Glutamatergic neuron (in vitro differentiated cells): ENCODE results near the gene ALMS1. TPM values are rescaled to one million over a fixed set of nuclear protein-coding genes. Genes with fewer than 3 reads are reported as not detected.

Experiments used
- DNase-seq: peaks from one replicate; pipeline ENCODE4 v3.0.0; 2022
- H3K27ac Mint-ChIP-seq: one replicate; pipeline ENCODE4 v1.8.0; 2020; ENCODE audit warnings: mild to moderate bottlenecking, mixed read lengths, inconsistent platforms; ENCODE audit not compliant: unreplicated experiment
- H3K27me3 Mint-ChIP-seq: one replicate; pipeline ENCODE4 v1.8.0; 2020; ENCODE audit warnings: mild to moderate bottlenecking, moderate library complexity, mixed read lengths, inconsistent platforms; ENCODE audit not compliant: unreplicated experiment
- H3K36me3 Mint-ChIP-seq: one replicate; pipeline ENCODE4 v1.8.0; 2020; ENCODE audit warnings: mild to moderate bottlenecking, mixed read lengths, inconsistent platforms; ENCODE audit not compliant: unreplicated experiment
- H3K4me1 Mint-ChIP-seq: one replicate; pipeline ENCODE4 v1.8.0; 2020; ENCODE audit warnings: mild to moderate bottlenecking, low read depth, mixed read lengths, inconsistent platforms; ENCODE audit not compliant: unreplicated experiment
- H3K4me3 Mint-ChIP-seq: one replicate; pipeline ENCODE4 v1.8.0; 2020; ENCODE audit warnings: mild to moderate bottlenecking, mixed read lengths, inconsistent platforms; ENCODE audit not compliant: unreplicated experiment
- H3K9me3 Mint-ChIP-seq: one replicate; pipeline ENCODE4 v1.8.0; 2020; ENCODE audit warnings: mild to moderate bottlenecking, moderate library complexity, mixed read lengths, inconsistent platforms; ENCODE audit not compliant: unreplicated experiment
- CTCF ChIP-seq: fragments of 200-600 bp; sonication (generic); IDR thresholded peaks from one replicate; pipeline ENCODE4 v1.5.0; 2021; ENCODE audit not compliant: partially characterized antibody, unreplicated experiment
- total RNA-seq: library from RNA; stranded (reverse); fragmentation: NEBNext Ultra II Directional; extraction: Animal tissue kit (Norgen Biotek cat#: 25700); gene quantifications from one replicate; pipeline ENCODE4 v1.2.1, GENCODE V29; 2021; ENCODE audit not compliant: unreplicated experiment

Gene ALMS1
- total RNA-seq, 1 donor from 2014 or later = 50.5 TPM

DNA sequence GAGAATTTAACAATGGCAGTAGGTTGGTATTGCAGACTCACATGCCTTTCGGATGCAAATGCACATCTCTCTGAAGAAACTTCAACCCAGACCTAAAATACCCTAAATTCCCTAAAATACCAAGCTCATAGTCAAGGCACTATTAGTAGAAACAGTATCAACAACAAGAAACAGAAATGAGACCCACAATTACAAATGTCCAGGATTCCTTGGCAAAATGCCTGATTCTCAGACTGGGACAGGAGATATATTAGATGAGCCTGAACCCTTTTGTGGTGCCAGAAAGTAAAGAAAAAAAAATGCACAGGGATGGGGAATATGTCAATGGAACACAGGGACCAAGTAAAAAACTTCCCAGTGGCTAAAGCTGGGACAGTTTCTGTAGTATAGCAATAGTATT, 179.3 kb downstream of the ALMS1 start:
- Mint-ChIP-seq H3K9me3 (no peaks in the 10 kb centered on the region), H3K36me3 (no peaks in the 10 kb centered on the region), H3K4me1 (peaks cover 3% of the 10 kb centered on the region), H3K27me3 (no peaks in the 10 kb centered on the region), H3K4me3 (no peak overlapping the region), H3K27ac (no peak overlapping the region)
- TF ChIP-seq CTCF = no peak
- DNase-seq = no peak

DNA sequence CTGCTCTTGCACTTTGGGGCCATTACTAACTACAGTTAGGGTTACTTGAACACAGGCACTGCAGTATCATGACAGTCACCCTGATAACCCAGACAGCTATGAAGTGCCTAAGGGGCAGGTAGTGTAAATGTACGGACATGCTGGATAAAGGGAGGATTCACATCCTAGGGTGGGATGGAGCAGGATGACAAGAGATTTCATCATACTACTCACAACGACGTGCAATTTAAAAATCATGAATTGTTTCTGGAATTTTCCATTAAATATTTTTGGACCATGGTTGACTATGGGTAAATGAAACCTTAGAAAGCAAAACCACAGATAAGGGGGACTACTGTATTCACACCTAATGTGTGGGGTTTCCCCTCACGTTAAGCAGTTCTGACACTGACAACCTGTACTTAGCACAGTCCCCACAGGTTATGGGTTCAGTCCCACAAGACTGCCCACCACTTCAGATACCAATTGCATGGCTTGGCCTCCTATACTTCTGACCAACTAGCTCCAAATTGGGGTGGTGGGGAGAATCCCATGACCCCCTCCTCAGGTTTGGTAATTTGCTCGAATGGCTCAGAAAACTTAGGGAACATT, 180.7 kb downstream of the ALMS1 start:
- DNase-seq = no peak
- peaks cover 3% of the 10 kb centered on the region for H3K4me1 Mint-ChIP-seq
- H3K9me3 Mint-ChIP-seq = peaks cover 1% of the 10 kb centered on the region
- H3K36me3 Mint-ChIP-seq = no peaks in the 10 kb centered on the region
- H3K27me3 Mint-ChIP-seq = no peaks in the 10 kb centered on the region
- TF ChIP-seq CTCF = no peak
- H3K27ac Mint-ChIP-seq = no peak overlapping the region
- no peak overlapping the region for H3K4me3 Mint-ChIP-seq

DNA sequence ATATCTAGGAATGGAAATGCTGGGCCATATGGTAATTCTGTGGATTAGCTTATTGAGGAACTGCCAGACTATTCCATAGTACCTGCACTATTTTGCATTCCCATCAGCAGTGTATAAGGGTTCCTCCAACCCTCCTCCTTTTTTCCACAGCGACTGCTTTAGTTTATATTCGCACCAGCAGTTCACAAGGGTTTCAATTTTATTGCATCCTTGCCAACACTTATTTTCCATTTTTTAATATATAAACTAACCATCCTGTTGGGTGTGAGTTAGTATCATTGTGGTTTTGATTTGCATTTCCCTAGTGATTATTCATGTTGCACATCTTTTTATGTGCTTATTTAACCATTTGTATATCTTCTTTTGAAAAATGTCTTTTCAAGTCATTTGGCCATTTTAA, 189.6 kb downstream of the ALMS1 start:
- Mint-ChIP-seq H3K27ac (no peak overlapping the region), H3K4me3 (no peak overlapping the region), H3K27me3 (no peaks in the 10 kb centered on the region), H3K4me1 (no peaks in the 10 kb centered on the region), H3K36me3 (peaks cover 9% of the 10 kb centered on the region), H3K9me3 (peaks cover 1% of the 10 kb centered on the region)
- DNase-seq = no peak
- TF ChIP-seq CTCF = no peak

DNA sequence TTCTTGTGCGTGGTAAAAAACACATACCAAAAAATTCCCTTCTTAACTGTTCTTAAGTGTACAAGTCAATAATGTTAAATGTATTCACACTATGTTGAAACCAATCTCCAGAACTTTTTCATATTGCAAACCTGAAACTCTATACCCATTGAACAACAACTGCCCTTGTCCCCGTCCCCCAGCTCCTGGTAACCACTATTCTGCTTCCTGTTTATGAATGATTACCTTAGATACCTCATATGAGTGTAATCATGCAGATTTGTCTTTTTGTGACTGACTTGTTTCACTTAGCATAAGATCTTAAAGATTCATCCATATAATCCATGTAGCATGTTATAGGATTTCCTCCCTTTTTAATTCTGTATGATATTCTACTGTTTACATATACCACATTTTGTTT, 196.7 kb downstream of the ALMS1 start:
- H3K4me3 Mint-ChIP-seq = no peak overlapping the region
- H3K9me3 Mint-ChIP-seq = peaks cover 1% of the 10 kb centered on the region
- no peak for DNase-seq
- no peaks in the 10 kb centered on the region for H3K4me1 Mint-ChIP-seq
- no peak overlapping the region for H3K27ac Mint-ChIP-seq
- H3K36me3 Mint-ChIP-seq = peaks cover 19% of the 10 kb centered on the region
- no peaks in the 10 kb centered on the region for H3K27me3 Mint-ChIP-seq
- TF ChIP-seq CTCF = no peak

DNA sequence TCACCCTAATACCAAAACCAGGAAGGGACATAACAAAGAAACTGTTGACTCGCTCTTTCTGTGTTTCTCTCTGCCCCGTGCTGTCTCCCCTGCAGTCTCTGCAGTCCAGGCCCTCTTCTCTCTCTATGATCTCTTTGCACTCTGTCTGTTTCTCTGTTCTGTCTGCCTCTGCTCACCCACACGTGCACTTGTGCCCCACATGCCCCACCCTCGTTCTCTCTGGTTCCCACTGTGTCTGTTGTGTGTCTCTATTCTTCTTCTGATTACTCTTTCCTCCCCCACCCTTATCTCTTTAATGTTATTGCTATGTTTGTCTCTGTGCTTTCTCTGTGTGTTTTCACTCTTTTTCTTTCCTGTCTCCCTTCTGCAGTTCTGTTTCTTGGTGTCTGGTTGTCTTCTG, 202.5 kb downstream of the ALMS1 start:
- DNase-seq = no peak
- Mint-ChIP-seq H3K36me3 (peaks cover 6% of the 10 kb centered on the region), H3K4me3 (no peak overlapping the region), H3K9me3 (no peaks in the 10 kb centered on the region), H3K27me3 (peaks cover 3% of the 10 kb centered on the region), H3K4me1 (no peaks in the 10 kb centered on the region), H3K27ac (peak overlapping the region; percentile 34)
- TF ChIP-seq CTCF = no peak
